ENCODE results near the gene CYP4A11.

GRCh38 chr1:46969014-46969619 lies 27.8 kb upstream of the CYP4A11 start:
- peak; percentile 43 for TF ChIP-seq CTCF (conservative IDR thresholded peaks at IDR 0.05; ENCODE audit: low read length)
- no peak for TF ChIP-seq EZH2phosphoT487 (IDR thresholded peaks at IDR 0.05; ENCODE audit: borderline replicate concordance)
